H1 (cell line): Measurements from ENCODE around the gene C1QL1. TPM values are rescaled to one million over a fixed set of nuclear protein-coding genes. Genes with fewer than 3 reads are reported as not detected.

Experiments
- CHD1 ChIP-seq: IDR thresholded peaks from 2 replicates; pipeline ENCODE4 v1.6.1; 2012; ENCODE audit warnings: low read depth, low read length, improper control_type of control experiment
- HDAC6 ChIP-seq: IDR thresholded peaks from one replicate; pipeline ENCODE4 v1.7.1; 2012; ENCODE audit warnings: low read depth, mild to moderate bottlenecking, inconsistent platforms, low read length, moderate library complexity
- RAD21 ChIP-seq, 2 experiments: IDR thresholded peaks in 1 of 2; conservative IDR thresholded peaks in 1 of 2; 2 replicates each; pipeline ENCODE4 v1.6.1; 2011; ENCODE audit warnings: low read depth in 2 of 2, low read length in 2 of 2, improper control_type of control experiment in 1 of 2, inconsistent platforms in 1 of 2, mild to moderate bottlenecking in 1 of 2, moderate library complexity in 1 of 2
- SAP30 ChIP-seq: fragments of 300-600 bp; sonication (generic); IDR thresholded peaks from 2 replicates; pipeline ENCODE4 v1.7.1; 2012; ENCODE audit warnings: low read length, moderate library complexity, mild to moderate bottlenecking, inconsistent platforms; ENCODE audit not compliant: insufficient read depth, insufficient replicate concordance
- polyA plus RNA-seq, 7 experiments: library from polyadenylated mRNA; depleted of rRNA in 3 of 7; stranded (reverse) in 5 of 7; unstranded in 2 of 7; fragments of >200 nt in 5 of 7; fragments of 200-250 nt in 2 of 7; gene quantifications; 1 replicate in 5 of 7; 2 replicates in 1 of 7; 4 replicates in 1 of 7; pipeline versions ENCODE4 v1.2.1 to v1.2.3, GENCODE V29; 2011 to 2013; ENCODE audit warnings: missing spikeins in 2 of 7, mixed read lengths in 2 of 7
- total RNA-seq: library from RNA; stranded (reverse); fragmentation: NEBNext Ultra II Directional; extraction: Animal tissue kit (Norgen Biotek cat#: 25700); gene quantifications from 2 replicates; pipeline ENCODE4 v1.2.1, GENCODE V29; 2021
- TF ChIP-seq, protein P1 (sequence below), 3 experiments: IDR thresholded peaks; 1 replicate in 2 of 3; 2 replicates in 1 of 3; pipeline versions ENCODE4 v1.5.1 to v1.6.1; 2011; ENCODE audit warnings: low read length in 3 of 3, mild to moderate bottlenecking in 3 of 3, inconsistent platforms in 2 of 3, low read depth in 1 of 3, moderate library complexity in 1 of 3; ENCODE audit not compliant: insufficient read depth in 1 of 3; ENCODE audit errors: control extremely low read depth in 1 of 3
- TF ChIP-seq, protein P2 (sequence below): IDR thresholded peaks from 2 replicates; pipeline ENCODE4 v1.6.1; 2011; ENCODE audit warnings: low read length, improper control_type of control experiment

C1QL1 gene
- total and polyA plus RNA-seq, 2 of the 8 experiments (the other 6 are each of a cell fraction or from before 2014, with no cell fraction given), result 7.6 to 10.5 TPM

DNA sequence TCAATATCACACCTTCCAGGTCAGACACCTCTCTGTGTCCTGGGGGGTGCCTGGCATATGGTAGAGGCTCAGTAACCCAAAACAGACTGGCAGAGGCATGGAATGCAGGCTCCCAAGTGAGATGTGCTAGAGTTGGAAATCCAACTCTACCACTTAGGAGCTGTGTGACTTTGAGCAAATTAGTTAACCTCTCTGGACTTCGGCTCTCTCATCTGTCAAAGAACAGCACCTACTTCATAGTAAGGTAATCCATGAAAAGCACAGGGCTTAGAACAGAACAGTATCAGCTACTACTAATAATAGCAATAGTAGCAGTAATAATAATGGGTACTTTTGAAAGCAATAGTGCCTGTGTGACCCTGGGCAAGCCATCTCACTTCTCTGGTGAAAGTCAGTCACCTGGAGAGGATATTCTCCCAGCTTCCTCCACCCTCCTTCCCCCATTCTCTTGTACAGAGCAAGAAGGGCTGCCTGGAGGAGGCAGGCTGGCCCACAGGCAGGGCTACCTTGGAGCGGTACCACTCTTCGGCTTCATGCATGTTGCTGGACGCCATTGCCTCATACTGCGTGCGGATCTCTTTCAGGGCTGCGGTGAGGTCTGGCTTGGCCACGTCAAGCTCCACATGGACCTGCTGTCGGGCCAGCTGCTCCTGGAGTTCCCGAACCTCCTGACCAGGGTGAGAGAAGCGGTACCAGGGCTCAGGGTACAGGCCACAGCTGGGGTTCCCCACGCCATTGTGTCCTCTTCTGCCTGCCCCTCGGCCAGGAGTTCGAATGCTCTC, 55.1 kb downstream of the C1QL1 start (continued):
- TF ChIP-seq, protein P1, sequence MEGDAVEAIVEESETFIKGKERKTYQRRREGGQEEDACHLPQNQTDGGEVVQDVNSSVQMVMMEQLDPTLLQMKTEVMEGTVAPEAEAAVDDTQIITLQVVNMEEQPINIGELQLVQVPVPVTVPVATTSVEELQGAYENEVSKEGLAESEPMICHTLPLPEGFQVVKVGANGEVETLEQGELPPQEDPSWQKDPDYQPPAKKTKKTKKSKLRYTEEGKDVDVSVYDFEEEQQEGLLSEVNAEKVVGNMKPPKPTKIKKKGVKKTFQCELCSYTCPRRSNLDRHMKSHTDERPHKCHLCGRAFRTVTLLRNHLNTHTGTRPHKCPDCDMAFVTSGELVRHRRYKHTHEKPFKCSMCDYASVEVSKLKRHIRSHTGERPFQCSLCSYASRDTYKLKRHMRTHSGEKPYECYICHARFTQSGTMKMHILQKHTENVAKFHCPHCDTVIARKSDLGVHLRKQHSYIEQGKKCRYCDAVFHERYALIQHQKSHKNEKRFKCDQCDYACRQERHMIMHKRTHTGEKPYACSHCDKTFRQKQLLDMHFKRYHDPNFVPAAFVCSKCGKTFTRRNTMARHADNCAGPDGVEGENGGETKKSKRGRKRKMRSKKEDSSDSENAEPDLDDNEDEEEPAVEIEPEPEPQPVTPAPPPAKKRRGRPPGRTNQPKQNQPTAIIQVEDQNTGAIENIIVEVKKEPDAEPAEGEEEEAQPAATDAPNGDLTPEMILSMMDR (IDR thresholded peaks at IDR 0.05; ENCODE audit: control extremely low read depth in 1 of 3, insufficient read depth in 1 of 3, low read depth in 1 of 3, low read length in 3 of 3), result no peak
- TF ChIP-seq HDAC6, result no peak
- no peak for TF ChIP-seq CHD1
- TF ChIP-seq RAD21 (IDR thresholded peaks at IDR 0.05 in 1 of 2, conservative IDR thresholded peaks at IDR 0.05 in 1 of 2; ENCODE audit: low read depth in 2 of 2, low read length in 2 of 2), result no peak
- TF ChIP-seq, protein P2, sequence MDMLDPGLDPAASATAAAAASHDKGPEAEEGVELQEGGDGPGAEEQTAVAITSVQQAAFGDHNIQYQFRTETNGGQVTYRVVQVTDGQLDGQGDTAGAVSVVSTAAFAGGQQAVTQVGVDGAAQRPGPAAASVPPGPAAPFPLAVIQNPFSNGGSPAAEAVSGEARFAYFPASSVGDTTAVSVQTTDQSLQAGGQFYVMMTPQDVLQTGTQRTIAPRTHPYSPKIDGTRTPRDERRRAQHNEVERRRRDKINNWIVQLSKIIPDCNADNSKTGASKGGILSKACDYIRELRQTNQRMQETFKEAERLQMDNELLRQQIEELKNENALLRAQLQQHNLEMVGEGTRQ, result no peak
- no peak for TF ChIP-seq SAP30
